Neuronal stem cell (in vitro differentiated cells): ENCODE measurements around the gene DROSHA.

Experiments
- DNase-seq: peaks from one replicate; pipeline ENCODE4 v3.0.0-alpha.2; 2013; ENCODE audit warnings: low spot score
- H2AFZ ChIP-seq: one replicate; pipeline ENCODE4 v1.6.1; 2013; ENCODE audit warnings: mild to moderate bottlenecking, low read length, inconsistent platforms
- H2AK5ac ChIP-seq: 2 replicates; pipeline ENCODE4 v1.6.1; 2013; ENCODE audit warnings: low read depth, mild to moderate bottlenecking, inconsistent platforms, low read length, moderate library complexity, mixed read lengths
- H2BK120ac ChIP-seq: 2 replicates; pipeline ENCODE4 v1.6.1; 2013; ENCODE audit warnings: low read depth, mild to moderate bottlenecking, inconsistent platforms, low read length, moderate library complexity, mixed read lengths
- H2BK12ac ChIP-seq: one replicate; pipeline ENCODE4 v1.6.1; 2013; ENCODE audit warnings: low read length, inconsistent platforms
- H2BK15ac ChIP-seq: 2 replicates; pipeline ENCODE4 v1.6.1; 2013; ENCODE audit warnings: mild to moderate bottlenecking, low read length, inconsistent platforms, mixed read lengths
- H2BK5ac ChIP-seq: one replicate; pipeline ENCODE4 v1.6.1; 2013; ENCODE audit warnings: inconsistent platforms, mild to moderate bottlenecking, low read length, moderate library complexity
- H3K14ac ChIP-seq: one replicate; pipeline ENCODE4 v1.6.1; 2013; ENCODE audit warnings: low read length, inconsistent platforms
- H3K18ac ChIP-seq: 2 replicates; pipeline ENCODE4 v1.6.1; 2013; ENCODE audit warnings: low read length, inconsistent platforms
- H3K23ac ChIP-seq: 2 replicates; pipeline ENCODE4 v1.6.1; 2013; ENCODE audit warnings: low read depth, mild to moderate bottlenecking, mixed read lengths, low read length, inconsistent platforms; ENCODE audit not compliant: poor library complexity
- H3K27ac ChIP-seq: replicated peaks from 3 replicates; pipeline ENCODE4 v1.5.1; 2013; ENCODE audit warnings: low read length, inconsistent platforms
- H3K27me3 ChIP-seq, 3 experiments: 2 replicates each; pipeline ENCODE4 v1.6.1; 2013; ENCODE audit warnings: low read length in 3 of 3, mild to moderate bottlenecking in 2 of 3, inconsistent platforms in 1 of 3, low read depth in 1 of 3, mixed read lengths in 1 of 3, moderate library complexity in 1 of 3; ENCODE audit not compliant: control insufficient read depth in 3 of 3, insufficient read depth in 3 of 3
- H3K36me3 ChIP-seq, 2 donors: replicated peaks in 1 of 2; 2 replicates each; pipeline ENCODE4 v1.6.1; 2013; ENCODE audit warnings: low read length in 2 of 2; ENCODE audit not compliant: control insufficient read depth in 2 of 2, insufficient read depth in 2 of 2
- H3K4ac ChIP-seq: 2 replicates; pipeline ENCODE4 v1.6.1; 2013; ENCODE audit warnings: inconsistent platforms, mild to moderate bottlenecking, low read length, moderate library complexity
- H3K4me1 ChIP-seq, 2 donors: 1 replicate in 1 of 2; 2 replicates in 1 of 2; pipeline ENCODE4 v1.6.1; 2013; ENCODE audit warnings: low read length in 2 of 2, low read depth in 1 of 2; ENCODE audit not compliant: control insufficient read depth in 2 of 2, insufficient read depth in 1 of 2
- H3K4me2 ChIP-seq: one replicate; pipeline ENCODE4 v1.6.1; 2013; ENCODE audit warnings: mild to moderate bottlenecking, low read length, inconsistent platforms; ENCODE audit not compliant: insufficient read depth, poor library complexity, severe bottlenecking
- H3K4me3 ChIP-seq, 2 donors: 2 replicates each; pipeline ENCODE4 v1.5.1; 2013; ENCODE audit warnings: low read length in 2 of 2, mild to moderate bottlenecking in 2 of 2, inconsistent platforms in 1 of 2, moderate library complexity in 1 of 2
- H3K79me1 ChIP-seq: one replicate; pipeline ENCODE4 v1.6.1; 2013; ENCODE audit warnings: low read depth, mild to moderate bottlenecking, inconsistent platforms, low read length, moderate library complexity
- H3K9ac ChIP-seq: one replicate; pipeline ENCODE4 v1.6.1; 2013; ENCODE audit warnings: mild to moderate bottlenecking, low read depth, low read length, inconsistent platforms; ENCODE audit not compliant: poor library complexity
- H3K9me3 ChIP-seq, 2 donors: replicated peaks in 1 of 2; 2 replicates each; pipeline versions ENCODE3 to v1.6.1; 2013; ENCODE audit warnings: low read length in 2 of 2, mild to moderate bottlenecking in 2 of 2, inconsistent platforms in 1 of 2, low read depth in 1 of 2, mixed read lengths in 1 of 2, moderate library complexity in 1 of 2; ENCODE audit not compliant: control insufficient read depth in 2 of 2, insufficient read depth in 1 of 2
- H4K8ac ChIP-seq: one replicate; pipeline ENCODE4 v1.6.1; 2013; ENCODE audit warnings: low read depth, mild to moderate bottlenecking, inconsistent platforms, low read length, moderate library complexity
- H4K91ac ChIP-seq: one replicate; pipeline ENCODE4 v1.6.1; 2013; ENCODE audit warnings: low read length, low read depth, mild to moderate bottlenecking, inconsistent platforms; ENCODE audit not compliant: poor library complexity
- WGBS, 2 donors: extraction: QIAGEN DNeasy Blood & Tissue Kit; methylation state at CpG; one replicate each; pipeline ENCODE4 v1.1.7; 2013; ENCODE audit warnings: missing lambda C conversion rate in 2 of 2, mixed read lengths in 1 of 2; ENCODE audit not compliant: insufficient read length in 2 of 2, insufficient replicate concordance in 1 of 2; ENCODE audit errors: extremely low coverage in 2 of 2; 5-methylcytosine and 5-hydroxymethylcytosine counted together

The DROSHA gene

DNA sequence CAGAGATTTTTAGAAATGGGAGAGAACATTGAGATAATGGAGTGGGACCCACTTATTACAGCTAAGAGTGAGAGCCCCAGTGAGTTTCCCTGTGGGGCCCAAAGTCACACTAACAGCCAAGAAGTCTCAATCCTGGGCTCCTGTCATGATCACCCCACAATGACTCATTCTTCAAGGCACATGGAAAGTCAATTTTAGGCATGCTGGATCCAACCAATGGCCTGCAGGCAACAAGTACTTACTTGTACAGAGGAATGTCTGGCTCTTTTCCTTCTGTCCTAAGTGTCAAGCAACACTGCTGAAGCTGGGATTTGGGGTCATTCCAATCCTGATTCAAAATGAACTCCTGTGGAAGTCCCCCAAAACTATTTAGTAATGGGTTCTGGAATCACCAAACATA lies 123.1 kb downstream of the DROSHA start:
- Histone ChIP-seq H3K79me1 (no peaks in the 10 kb centered on the region), H3K27me3 (no peaks in the 10 kb centered on the region), H2BK120ac (no peak overlapping the region), H2BK12ac (no peak overlapping the region), H3K27ac (no peak overlapping the region), H3K4me2 (no peak overlapping the region), H3K14ac (no peak overlapping the region), H3K4me1 (peaks cover 0 to 3% of the 10 kb centered on the region in 2 donors), H2AFZ (no peak overlapping the region), H2BK15ac (no peak overlapping the region), H3K4ac (no peak overlapping the region), H4K91ac (no peak overlapping the region), H3K4me3 (no peak overlapping the region), H4K8ac (no peak overlapping the region), H3K23ac (no peak overlapping the region), H3K36me3 (peaks cover 16 to 99% of the 10 kb centered on the region in 2 donors), H2BK5ac (no peak overlapping the region), H3K18ac (no peak overlapping the region), H2AK5ac (no peak overlapping the region), H3K9me3 (no peaks in the 10 kb centered on the region), H3K9ac (no peak overlapping the region)
- no peak for DNase-seq

DNA sequence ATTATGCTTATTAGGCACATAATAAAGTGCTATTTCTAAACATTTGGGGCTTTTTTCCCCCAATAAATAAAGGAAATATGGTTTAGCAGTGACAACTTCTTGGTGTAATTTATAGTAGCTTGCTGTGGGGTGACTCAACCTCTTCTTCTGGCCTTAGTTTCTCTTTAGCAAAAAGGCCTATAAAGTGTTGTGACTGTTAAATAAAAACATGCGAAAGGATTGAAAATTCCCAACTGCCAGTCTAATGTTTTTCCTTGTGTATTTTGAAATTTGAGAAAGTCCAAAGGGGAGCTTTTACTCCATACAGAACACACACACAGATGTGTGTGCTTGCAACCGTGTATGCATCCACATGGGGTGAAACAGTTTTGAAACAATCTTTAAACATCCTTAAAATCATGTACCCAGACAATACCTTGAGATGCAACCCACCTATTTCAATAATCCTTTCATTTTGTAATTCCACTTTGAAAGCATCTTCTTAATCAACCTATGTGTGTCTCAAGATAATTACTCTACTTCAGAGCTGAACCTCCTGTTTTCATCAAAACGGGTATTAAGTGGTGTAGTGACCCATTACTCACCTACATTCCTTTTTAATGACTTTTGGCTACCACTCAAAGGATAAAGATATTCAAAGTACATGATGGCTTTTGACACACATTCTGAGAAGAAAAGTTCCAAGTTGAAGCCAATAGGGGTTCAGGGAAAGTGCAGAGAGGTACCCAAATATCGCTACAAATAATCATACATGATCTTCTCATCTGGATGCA lies 123.8 kb downstream of the DROSHA start:
- Histone ChIP-seq H2BK15ac (no peak overlapping the region), H3K4ac (no peak overlapping the region), H3K79me1 (no peaks in the 10 kb centered on the region), H3K4me2 (no peak overlapping the region), H4K8ac (no peak overlapping the region), H4K91ac (no peak overlapping the region), H2AK5ac (no peak overlapping the region), H3K9ac (no peak overlapping the region), H2BK12ac (no peak overlapping the region), H3K23ac (no peak overlapping the region), H3K18ac (no peak overlapping the region), H2AFZ (no peak overlapping the region), H3K36me3 (peaks cover 12 to 99% of the 10 kb centered on the region in 2 donors), H3K4me3 (no peak overlapping the region), H3K14ac (no peak overlapping the region), H2BK120ac (no peak overlapping the region), H2BK5ac (no peak overlapping the region), H3K27me3 (no peaks in the 10 kb centered on the region), H3K27ac (no peak overlapping the region), H3K4me1 (peaks cover 0 to 3% of the 10 kb centered on the region in 2 donors), H3K9me3 (no peaks in the 10 kb centered on the region)
- WGBS, 2 donors: no CpG with 5 or more reads among the region's 4 CpGs
- no peak for DNase-seq

- Histone ChIP-seq H3K14ac (no peak overlapping the region), H4K91ac (no peak overlapping the region), H3K23ac (no peak overlapping the region), H3K9ac (no peak overlapping the region), H2BK5ac (no peak overlapping the region), H4K8ac (no peak overlapping the region), H3K4me3 (no peak overlapping the region), H3K79me1 (no peaks in the 10 kb centered on the region), H3K36me3 (peaks cover 12 to 93% of the 10 kb centered on the region in 2 donors), H3K27me3 (no peaks in the 10 kb centered on the region), H2BK120ac (no peak overlapping the region), H2BK12ac (no peak overlapping the region), H2AFZ (no peak overlapping the region), H3K18ac (no peak overlapping the region), H3K4ac (no peak overlapping the region), H3K4me2 (no peak overlapping the region), H3K4me1 (no peaks in the 10 kb centered on the region), H3K9me3 (no peaks in the 10 kb centered on the region), H3K27ac (no peak overlapping the region), H2AK5ac (no peak overlapping the region), H2BK15ac (no peak overlapping the region)
- no peak for DNase-seq
- no CpG with 5 or more reads among the region's 3 CpGs for WGBS, 2 donors
These were observed 127.6 kb downstream of the DROSHA start for GRCh38 chr5:31404325-31404724.

DNA sequence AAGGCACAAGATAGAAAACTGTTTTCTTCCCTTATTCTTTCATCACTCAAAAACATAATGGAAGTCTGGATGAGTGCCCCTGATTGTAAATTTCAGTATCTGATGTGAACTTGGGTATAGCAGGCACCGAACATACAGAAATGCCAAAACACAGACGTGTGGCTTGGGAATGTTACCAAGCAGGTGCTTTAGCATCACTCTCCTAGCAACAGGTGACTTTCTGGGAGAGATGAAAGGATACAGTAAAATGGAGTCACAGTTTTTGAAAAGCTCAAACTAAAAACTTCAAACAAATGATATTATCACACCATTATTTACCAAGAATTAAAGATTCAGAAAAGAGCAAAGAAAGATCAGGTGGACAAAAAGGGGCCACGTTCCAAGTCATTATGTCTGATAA lies 130.2 kb downstream of the DROSHA start:
- no peak overlapping the region for H4K8ac ChIP-seq
- H3K4me2 ChIP-seq: no peak overlapping the region
- H3K4me1 ChIP-seq: no peaks in the 10 kb centered on the region
- H3K27me3 ChIP-seq: no peaks in the 10 kb centered on the region
- no peak for DNase-seq
- H3K79me1 ChIP-seq: no peaks in the 10 kb centered on the region
- H3K9ac ChIP-seq: no peak overlapping the region
- peaks cover 11 to 68% of the 10 kb centered on the region in 2 donors for H3K36me3 ChIP-seq
- H2BK120ac ChIP-seq: no peak overlapping the region
- WGBS, 2 donors: no CpG with 5 or more reads among the region's 3 CpGs
- H3K9me3 ChIP-seq: no peaks in the 10 kb centered on the region
- no peak overlapping the region for H2BK12ac ChIP-seq
- no peak overlapping the region for H3K18ac ChIP-seq
- no peak overlapping the region for H3K14ac ChIP-seq
- H2BK15ac ChIP-seq: no peak overlapping the region
- no peak overlapping the region for H3K27ac ChIP-seq
- H4K91ac ChIP-seq: no peak overlapping the region
- no peak overlapping the region for H3K4ac ChIP-seq
- no peak overlapping the region for H3K4me3 ChIP-seq
- H2AFZ ChIP-seq: no peak overlapping the region
- no peak overlapping the region for H2BK5ac ChIP-seq
- no peak overlapping the region for H3K23ac ChIP-seq
- H2AK5ac ChIP-seq: no peak overlapping the region
